Activated naive CD8-positive, alpha-beta T cell treated with anti-CD3 and anti-CD28 coated beads, Interleukin-2, amount 50 U/mL, for 24 hours (primary cell): ENCODE measurements around the gene MFSD6.

Experiments
- ATAC-seq: fragments of 150-1000 bp; cut with Tn5 transposase; one replicate; pipeline ENCODE4 v1.10.0; 2021
- DNase-seq: peaks from one replicate; pipeline ENCODE4 v3.0.0; 2021
- H3K27ac Mint-ChIP-seq: one replicate; pipeline ENCODE4 v1.8.0; 2021; ENCODE audit warnings: mild to moderate bottlenecking, mixed read lengths
- H3K27me3 Mint-ChIP-seq: one replicate; pipeline ENCODE4 v1.8.0; 2021; ENCODE audit warnings: mixed read lengths
- H3K36me3 Mint-ChIP-seq: one replicate; pipeline ENCODE4 v1.8.0; 2021; ENCODE audit warnings: low read depth, mixed read lengths
- H3K4me1 Mint-ChIP-seq: one replicate; pipeline ENCODE4 v1.8.0; 2021; ENCODE audit warnings: mixed read lengths
- H3K4me3 Mint-ChIP-seq: one replicate; pipeline ENCODE4 v1.8.0; 2021; ENCODE audit warnings: mild to moderate bottlenecking, moderate library complexity, mixed read lengths
- H3K9me3 Mint-ChIP-seq: one replicate; pipeline ENCODE4 v1.8.0; 2021; ENCODE audit warnings: mixed read lengths

The MFSD6 gene

DNA sequence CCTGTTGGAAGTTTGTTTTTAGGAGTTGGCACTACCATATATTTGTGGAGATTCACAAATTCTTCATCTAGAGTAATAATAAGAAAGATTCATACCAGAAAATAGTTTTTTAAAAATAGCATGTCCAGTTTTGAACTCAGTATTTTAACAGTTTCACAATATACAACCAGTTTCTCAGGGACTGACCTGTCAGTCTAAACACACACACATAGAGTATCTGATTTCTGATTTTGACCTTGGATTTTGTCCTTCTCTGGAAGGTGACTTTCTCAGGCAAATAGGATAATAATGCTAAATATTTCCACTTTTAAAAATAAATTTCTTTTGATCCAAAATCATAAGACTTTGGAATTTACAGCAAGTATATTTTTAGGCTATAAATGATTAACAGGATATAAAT, 32.0 kb downstream of the MFSD6 start:
- Mint-ChIP-seq H3K4me3 (no peak overlapping the region), H3K27ac (no peak overlapping the region), H3K4me1 (peaks cover 62% of the 10 kb centered on the region), H3K27me3 (no peaks in the 10 kb centered on the region), H3K36me3 (peaks cover 38% of the 10 kb centered on the region), H3K9me3 (no peaks in the 10 kb centered on the region)
- DNase-seq (no peak), ATAC-seq (no peak)

- Mint-ChIP-seq H3K4me3 (no peak overlapping the region), H3K27me3 (no peaks in the 10 kb centered on the region), H3K9me3 (no peaks in the 10 kb centered on the region), H3K4me1 (peaks cover 62% of the 10 kb centered on the region), H3K36me3 (peaks cover 26% of the 10 kb centered on the region), H3K27ac (no peak overlapping the region)
- DNase-seq (no peak), ATAC-seq (no peak)
These were observed 33.4 kb downstream of the MFSD6 start for GRCh38 chr2:190441564-190441963.

DNA sequence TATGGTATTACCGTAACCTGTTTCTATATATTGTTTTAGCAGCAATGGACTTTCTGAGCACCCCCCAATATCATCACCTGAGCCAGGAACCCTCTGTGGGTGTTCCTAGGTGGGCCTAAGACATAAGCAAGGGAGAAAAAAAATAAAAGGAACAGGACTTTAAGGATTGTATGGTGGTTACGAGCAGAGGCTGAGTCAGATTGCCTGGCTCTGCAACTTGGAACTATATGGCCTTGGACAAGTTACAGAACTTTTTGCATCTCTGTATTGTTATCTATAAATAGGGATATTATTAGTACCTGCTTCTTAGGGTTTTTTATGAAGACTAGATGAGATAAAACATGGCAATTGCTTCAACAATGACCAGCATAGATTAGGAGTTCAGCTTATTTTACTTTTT, 34.9 kb downstream of the MFSD6 start:
- Mint-ChIP-seq H3K27me3 (no peaks in the 10 kb centered on the region), H3K4me3 (no peak overlapping the region), H3K4me1 (peaks cover 67% of the 10 kb centered on the region), H3K9me3 (no peaks in the 10 kb centered on the region), H3K36me3 (peaks cover 12% of the 10 kb centered on the region), H3K27ac (no peak overlapping the region)
- no peak for DNase-seq
- no peak for ATAC-seq

GRCh38 chr2:190443778-190444481, 35.8 kb downstream of the MFSD6 start:
- no peak overlapping the region for H3K27ac Mint-ChIP-seq
- H3K4me3 Mint-ChIP-seq = no peak overlapping the region
- H3K36me3 Mint-ChIP-seq = peaks cover 8% of the 10 kb centered on the region
- no peaks in the 10 kb centered on the region for H3K27me3 Mint-ChIP-seq
- ATAC-seq (no peak), DNase-seq (no peak)
- peaks cover 63% of the 10 kb centered on the region for H3K4me1 Mint-ChIP-seq
- H3K9me3 Mint-ChIP-seq = no peaks in the 10 kb centered on the region

GRCh38 chr2:190444976-190445375, 36.8 kb downstream of the MFSD6 start:
- no peak overlapping the region for H3K4me3 Mint-ChIP-seq
- peaks cover 3% of the 10 kb centered on the region for H3K36me3 Mint-ChIP-seq
- ATAC-seq = no peak
- peaks cover 57% of the 10 kb centered on the region for H3K4me1 Mint-ChIP-seq
- H3K9me3 Mint-ChIP-seq = no peaks in the 10 kb centered on the region
- H3K27me3 Mint-ChIP-seq = no peaks in the 10 kb centered on the region
- no peak for DNase-seq
- H3K27ac Mint-ChIP-seq = no peak overlapping the region

GRCh38 chr2:190446193-190446592, 38.0 kb downstream of the MFSD6 start:
- ATAC-seq (no peak), DNase-seq (no peak)
- H3K4me3 Mint-ChIP-seq = no peak overlapping the region
- peaks cover 52% of the 10 kb centered on the region for H3K4me1 Mint-ChIP-seq
- H3K36me3 Mint-ChIP-seq = peaks cover 3% of the 10 kb centered on the region
- no peaks in the 10 kb centered on the region for H3K27me3 Mint-ChIP-seq
- H3K9me3 Mint-ChIP-seq = no peaks in the 10 kb centered on the region
- H3K27ac Mint-ChIP-seq = no peak overlapping the region

GRCh38 chr2:190446750-190447516, 38.8 kb downstream of the MFSD6 start:
- H3K4me1 Mint-ChIP-seq = peaks cover 53% of the 10 kb centered on the region

GRCh38 chr2:190447766-190448165, 39.6 kb downstream of the MFSD6 start:
- ATAC-seq (no peak), DNase-seq (no peak)
- H3K4me3 Mint-ChIP-seq = no peak overlapping the region
- H3K27me3 Mint-ChIP-seq = no peaks in the 10 kb centered on the region
- no peak overlapping the region for H3K27ac Mint-ChIP-seq
- peaks cover 52% of the 10 kb centered on the region for H3K4me1 Mint-ChIP-seq
- no peaks in the 10 kb centered on the region for H3K36me3 Mint-ChIP-seq
- no peaks in the 10 kb centered on the region for H3K9me3 Mint-ChIP-seq

More at GRCh38 chr2:190446750-190447516, 38.8 kb downstream of the MFSD6 start:
- H3K27me3 Mint-ChIP-seq = no peaks in the 10 kb centered on the region
- H3K4me3 Mint-ChIP-seq = no peak overlapping the region
- no peak overlapping the region for H3K27ac Mint-ChIP-seq
- H3K36me3 Mint-ChIP-seq = peaks cover 3% of the 10 kb centered on the region
- ATAC-seq (no peak), DNase-seq (no peak)
- H3K9me3 Mint-ChIP-seq = no peaks in the 10 kb centered on the region

- H3K9me3 Mint-ChIP-seq = no peaks in the 10 kb centered on the region
- no peak overlapping the region for H3K27ac Mint-ChIP-seq
- DNase-seq (no peak), ATAC-seq (no peak)
- no peak overlapping the region for H3K4me3 Mint-ChIP-seq
- H3K27me3 Mint-ChIP-seq = no peaks in the 10 kb centered on the region
- peaks cover 10% of the 10 kb centered on the region for H3K36me3 Mint-ChIP-seq
- peaks cover 40% of the 10 kb centered on the region for H3K4me1 Mint-ChIP-seq
These were observed 41.8 kb downstream of the MFSD6 start for GRCh38 chr2:190449925-190450324.

DNA sequence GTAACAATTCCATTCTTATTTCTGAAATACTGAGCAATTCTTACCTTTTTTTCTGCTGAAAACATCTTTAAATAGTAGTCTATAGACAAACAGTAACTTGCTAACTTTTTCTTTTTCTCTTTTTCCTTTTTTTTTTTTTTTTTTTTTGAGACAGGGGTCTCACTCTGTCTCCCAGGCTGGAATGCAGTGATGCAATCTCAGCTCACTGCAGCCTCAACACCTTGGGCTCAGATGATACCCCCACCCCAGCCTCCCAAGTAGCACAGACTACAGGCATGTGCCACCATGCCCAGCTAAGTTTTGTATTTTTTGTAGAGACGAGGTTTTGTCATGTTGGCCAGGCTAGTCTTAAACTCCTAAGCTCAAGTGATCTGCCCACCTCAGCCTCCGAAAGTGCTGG, 42.2 kb downstream of the MFSD6 start:
- DNase-seq = no peak
- no peak for ATAC-seq
- H3K27ac Mint-ChIP-seq = no peak overlapping the region
- H3K4me1 Mint-ChIP-seq = peaks cover 38% of the 10 kb centered on the region
- H3K9me3 Mint-ChIP-seq = no peaks in the 10 kb centered on the region
- H3K4me3 Mint-ChIP-seq = no peak overlapping the region
- no peaks in the 10 kb centered on the region for H3K27me3 Mint-ChIP-seq
- peaks cover 11% of the 10 kb centered on the region for H3K36me3 Mint-ChIP-seq

DNA sequence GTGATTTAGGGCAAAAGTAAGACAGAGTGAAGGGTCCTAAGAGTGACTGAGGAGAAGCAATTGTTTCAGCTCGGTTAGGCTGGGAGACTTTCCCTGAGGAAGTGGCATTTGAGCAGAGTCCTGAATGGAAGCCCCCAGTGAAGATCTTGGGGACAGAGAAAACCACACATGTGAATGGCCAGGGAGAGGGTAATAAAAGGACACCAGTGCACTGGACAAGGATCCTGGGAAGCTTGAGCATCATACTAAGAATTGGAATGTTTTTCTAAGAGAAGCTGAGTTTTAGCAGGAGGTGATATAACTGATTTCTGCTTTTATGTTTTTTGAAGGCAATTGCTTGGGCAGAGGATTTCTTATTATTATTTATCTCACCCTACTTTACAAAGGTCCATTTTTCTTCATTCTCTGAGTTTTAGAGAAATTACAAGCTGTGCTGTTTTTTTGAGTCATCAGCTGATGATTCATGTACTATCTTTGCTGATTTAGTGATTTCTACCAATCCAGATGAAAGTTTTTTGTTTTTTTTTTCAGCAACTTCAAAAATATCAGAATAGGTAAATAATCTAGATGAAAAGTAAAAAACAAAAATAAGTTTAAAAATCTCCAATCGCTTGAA, 43.5 kb downstream of the MFSD6 start:
- ATAC-seq = no peak

DNA sequence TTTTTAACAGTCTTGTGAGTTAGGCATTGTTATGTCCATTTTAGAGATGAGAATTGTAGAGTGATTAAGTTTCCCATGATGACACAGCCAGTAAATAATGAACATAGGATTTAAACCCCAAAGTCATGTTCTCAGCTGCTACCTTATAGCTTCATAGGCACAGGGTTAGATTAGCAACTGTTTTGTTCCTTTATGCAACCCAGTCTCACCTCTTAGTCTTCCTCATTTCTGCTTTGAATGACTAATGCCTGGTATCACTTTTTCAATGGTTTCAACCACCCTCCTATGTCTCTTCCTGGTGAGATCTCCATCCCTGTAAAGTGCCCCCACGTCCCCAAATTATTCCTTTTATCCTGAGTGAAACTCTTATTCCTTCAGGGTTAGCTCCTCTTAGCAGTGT, 44.3 kb downstream of the MFSD6 start:
- DNase-seq (no peak), ATAC-seq (no peak)
- Mint-ChIP-seq H3K36me3 (peaks cover 22% of the 10 kb centered on the region), H3K4me3 (no peak overlapping the region), H3K4me1 (peaks cover 31% of the 10 kb centered on the region), H3K27ac (no peak overlapping the region), H3K27me3 (no peaks in the 10 kb centered on the region), H3K9me3 (no peaks in the 10 kb centered on the region)

More for the DNA sequence above, 43.5 kb downstream of the MFSD6 start:
- no peak overlapping the region for H3K4me3 Mint-ChIP-seq
- DNase-seq = no peak
- H3K4me1 Mint-ChIP-seq = peaks cover 34% of the 10 kb centered on the region
- no peaks in the 10 kb centered on the region for H3K27me3 Mint-ChIP-seq
- H3K36me3 Mint-ChIP-seq = peaks cover 16% of the 10 kb centered on the region
- no peak overlapping the region for H3K27ac Mint-ChIP-seq
- no peaks in the 10 kb centered on the region for H3K9me3 Mint-ChIP-seq

GRCh38 chr2:190454795-190455194, 46.6 kb downstream of the MFSD6 start:
- no peak overlapping the region for H3K4me3 Mint-ChIP-seq
- no peak overlapping the region for H3K27ac Mint-ChIP-seq
- ATAC-seq = no peak
- H3K4me1 Mint-ChIP-seq = peaks cover 46% of the 10 kb centered on the region
- H3K27me3 Mint-ChIP-seq = no peaks in the 10 kb centered on the region
- no peak for DNase-seq
- no peaks in the 10 kb centered on the region for H3K9me3 Mint-ChIP-seq
- peaks cover 31% of the 10 kb centered on the region for H3K36me3 Mint-ChIP-seq

DNA sequence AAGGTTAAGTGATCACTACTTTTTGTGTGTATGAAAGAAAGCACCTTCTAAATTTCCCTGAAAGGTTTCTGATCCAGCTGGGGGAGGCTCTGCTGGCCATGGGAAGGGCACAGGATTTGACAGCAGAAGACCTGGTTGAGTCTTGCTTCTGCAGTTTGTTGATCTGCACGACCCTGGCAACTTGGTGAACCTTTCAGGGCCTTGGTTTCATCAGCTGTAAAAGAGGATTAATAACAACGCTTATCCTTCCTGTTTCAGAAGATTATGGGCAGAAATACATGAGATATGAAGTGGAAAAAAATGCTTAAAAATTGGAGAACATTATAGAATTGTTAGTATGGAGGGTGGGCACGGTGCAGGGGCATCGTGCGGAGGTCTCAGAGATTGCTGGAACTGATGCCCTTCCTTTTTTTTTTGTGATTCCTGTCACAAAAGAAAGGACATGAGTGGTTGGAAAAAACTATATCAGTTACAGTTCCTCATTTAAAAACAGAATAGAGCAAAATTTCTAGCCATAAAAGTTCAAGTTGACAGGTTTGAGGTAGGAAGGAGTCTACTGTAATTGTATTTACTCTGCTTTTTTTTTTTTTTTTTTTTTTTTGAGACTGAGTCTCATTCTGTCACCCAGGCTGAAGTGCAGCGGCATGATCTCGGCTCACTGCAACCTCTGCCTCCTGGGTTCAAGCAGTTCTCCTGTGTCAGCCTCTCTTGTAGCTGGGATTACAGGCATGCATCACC, 47.4 kb downstream of the MFSD6 start:
- Mint-ChIP-seq H3K27ac (no peak overlapping the region), H3K4me3 (no peak overlapping the region), H3K27me3 (no peaks in the 10 kb centered on the region), H3K4me1 (peaks cover 50% of the 10 kb centered on the region), H3K9me3 (no peaks in the 10 kb centered on the region), H3K36me3 (peaks cover 33% of the 10 kb centered on the region)
- DNase-seq = no peak
- ATAC-seq = no peak
